ENCODE data around the gene CCDC6.

CCDC6 gene

DNA sequence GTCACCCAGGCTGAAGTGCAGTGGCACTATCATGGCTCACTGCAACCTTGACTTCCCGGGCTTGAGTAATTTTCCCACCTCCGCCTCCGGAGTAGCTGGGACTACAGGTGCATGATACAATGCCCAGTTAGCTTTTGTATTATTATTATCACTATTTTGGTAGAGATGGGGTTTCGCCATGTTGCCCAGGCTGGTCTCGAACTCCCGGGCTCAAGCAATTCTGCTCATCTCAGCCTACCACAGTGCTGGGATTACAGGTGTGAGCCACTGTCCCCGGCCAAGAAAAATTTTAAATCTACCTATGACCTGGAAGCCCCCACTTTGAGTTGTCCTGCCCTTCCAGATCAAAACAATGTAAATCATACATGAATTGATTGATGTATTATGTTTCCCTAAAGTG is 38.8 kb downstream of the CCDC6 start:
- no peak overlapping the region for H3K4me3 ChIP-seq (ENCODE audit: low read depth, low read length)
- TF ChIP-seq, protein P1, sequence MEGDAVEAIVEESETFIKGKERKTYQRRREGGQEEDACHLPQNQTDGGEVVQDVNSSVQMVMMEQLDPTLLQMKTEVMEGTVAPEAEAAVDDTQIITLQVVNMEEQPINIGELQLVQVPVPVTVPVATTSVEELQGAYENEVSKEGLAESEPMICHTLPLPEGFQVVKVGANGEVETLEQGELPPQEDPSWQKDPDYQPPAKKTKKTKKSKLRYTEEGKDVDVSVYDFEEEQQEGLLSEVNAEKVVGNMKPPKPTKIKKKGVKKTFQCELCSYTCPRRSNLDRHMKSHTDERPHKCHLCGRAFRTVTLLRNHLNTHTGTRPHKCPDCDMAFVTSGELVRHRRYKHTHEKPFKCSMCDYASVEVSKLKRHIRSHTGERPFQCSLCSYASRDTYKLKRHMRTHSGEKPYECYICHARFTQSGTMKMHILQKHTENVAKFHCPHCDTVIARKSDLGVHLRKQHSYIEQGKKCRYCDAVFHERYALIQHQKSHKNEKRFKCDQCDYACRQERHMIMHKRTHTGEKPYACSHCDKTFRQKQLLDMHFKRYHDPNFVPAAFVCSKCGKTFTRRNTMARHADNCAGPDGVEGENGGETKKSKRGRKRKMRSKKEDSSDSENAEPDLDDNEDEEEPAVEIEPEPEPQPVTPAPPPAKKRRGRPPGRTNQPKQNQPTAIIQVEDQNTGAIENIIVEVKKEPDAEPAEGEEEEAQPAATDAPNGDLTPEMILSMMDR (IDR thresholded peaks at IDR 0.05; ENCODE audit: borderline replicate concordance, insufficient read depth, low read depth, low read length) = no peak

- TF ChIP-seq, protein P1 (IDR thresholded peaks at IDR 0.05; ENCODE audit: borderline replicate concordance, insufficient read depth, low read depth, low read length) = peak; percentile 40; the same call in 1 of the 2 replicates
- H3K4me3 ChIP-seq (ENCODE audit: low read depth, low read length) = no peak overlapping the region
Measured at GRCh38 chr10:59865101-59865500, 41.3 kb downstream of the CCDC6 start.

DNA sequence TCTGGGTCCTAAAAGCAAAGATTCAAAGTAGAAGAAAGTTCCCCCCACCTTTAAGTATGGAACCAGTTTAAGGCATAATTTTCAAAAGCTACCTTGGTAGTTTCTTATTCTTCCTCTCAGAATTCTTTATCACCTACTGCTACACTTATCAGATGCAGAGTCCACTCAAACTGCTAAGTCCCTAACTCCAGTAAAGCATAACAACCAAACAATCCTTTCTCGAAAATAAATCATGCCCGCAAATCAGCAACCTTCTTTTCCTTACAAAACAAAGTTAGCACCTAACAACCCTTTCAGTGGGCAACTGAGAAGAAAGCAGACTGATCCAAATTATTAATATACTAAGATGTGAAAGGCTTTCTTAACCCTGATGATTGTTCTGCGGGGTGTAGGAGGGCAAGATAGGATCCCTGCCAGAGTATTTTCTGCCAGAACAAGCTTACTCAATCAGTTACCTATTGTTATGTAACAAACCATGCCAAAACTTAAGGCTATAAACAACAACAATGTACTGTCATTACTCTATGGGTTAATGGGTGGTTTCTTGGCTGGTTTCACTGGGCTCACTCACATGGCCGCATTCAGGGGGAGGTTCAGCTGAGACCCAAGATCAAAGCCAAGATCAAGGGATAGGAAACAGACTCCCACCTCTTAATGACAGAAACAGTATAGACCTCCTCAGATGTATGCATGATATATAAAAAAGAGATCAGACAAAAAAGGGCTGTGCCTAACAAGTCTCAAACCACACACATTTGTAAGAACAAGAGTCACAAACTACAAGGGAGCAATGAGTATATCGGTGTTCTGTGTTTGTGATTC is 42.0 kb downstream of the CCDC6 start:
- no peak overlapping the region for H3K4me3 ChIP-seq (ENCODE audit: low read depth, low read length)
- TF ChIP-seq, protein P1 (IDR thresholded peaks at IDR 0.05; ENCODE audit: borderline replicate concordance, insufficient read depth, low read depth, low read length) = no peak

GRCh38 chr10:59859570-59859969 is 46.8 kb downstream of the CCDC6 start:
- TF ChIP-seq, protein P1 (IDR thresholded peaks at IDR 0.05; ENCODE audit: borderline replicate concordance, insufficient read depth, low read depth, low read length) = no peak
- no peak overlapping the region for H3K4me3 ChIP-seq (ENCODE audit: low read depth, low read length)

DNA sequence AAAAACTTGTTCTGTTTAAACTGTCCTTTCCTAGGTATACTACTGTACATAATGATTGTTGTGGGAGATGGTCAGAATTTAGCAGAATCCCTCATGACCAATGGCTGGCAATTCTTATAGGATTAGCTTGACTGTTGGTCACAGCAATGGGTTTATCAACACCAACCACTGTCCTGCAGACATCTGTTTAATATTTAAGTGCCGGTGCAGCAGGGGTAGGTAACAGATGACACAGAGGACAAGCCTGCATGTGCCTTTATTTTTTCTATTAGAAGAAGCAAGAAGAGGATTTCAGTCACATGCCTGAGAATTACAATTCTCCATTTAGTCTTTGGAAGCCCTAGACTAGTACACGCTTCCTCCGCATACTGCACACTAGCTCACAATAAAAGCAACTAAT is 48.4 kb downstream of the CCDC6 start:
- no peak overlapping the region for H3K4me3 ChIP-seq (ENCODE audit: low read depth, low read length)
- TF ChIP-seq, protein P1 (IDR thresholded peaks at IDR 0.05; ENCODE audit: borderline replicate concordance, insufficient read depth, low read depth, low read length) = no peak

- no peak overlapping the region for H3K4me3 ChIP-seq (ENCODE audit: low read depth, low read length)
- TF ChIP-seq, protein P1 (IDR thresholded peaks at IDR 0.05; ENCODE audit: borderline replicate concordance, insufficient read depth, low read depth, low read length) = no peak
Measured at GRCh38 chr10:59857049-59857448, 49.3 kb downstream of the CCDC6 start.

- TF ChIP-seq, protein P1 (IDR thresholded peaks at IDR 0.05; ENCODE audit: borderline replicate concordance, insufficient read depth, low read depth, low read length) = no peak
- H3K4me3 ChIP-seq (ENCODE audit: low read depth, low read length) = no peak overlapping the region
Measured at GRCh38 chr10:59856104-59856503, 50.3 kb downstream of the CCDC6 start.

Measured in GM12875 (cell line).